HL-60 (cell line): ENCODE data around the gene PAK3.

Experiments used
- DNase-seq, 2 experiments: peaks; one replicate each; pipeline ENCODE4 v3.0.0-alpha.2; 2010 to 2020; ENCODE audit warnings: low read depth in 1 of 2, low spot score in 1 of 2
- H3K27ac ChIP-seq: fragments of 250-450 bp; sonication (Bioruptor Pico); replicated peaks from 2 replicates; pipeline ENCODE4 v1.5.1; 2020; ENCODE audit warnings: mild to moderate bottlenecking, moderate library complexity
- H3K27me3 ChIP-seq: fragments of 250-450 bp; sonication (Bioruptor Pico); 2 replicates; pipeline ENCODE4 v1.5.1; 2021; ENCODE audit warnings: mild to moderate bottlenecking, moderate library complexity; ENCODE audit not compliant: insufficient read depth, poor library complexity, severe bottlenecking
- H3K4me3 ChIP-seq: replicated peaks from 2 replicates; pipeline ENCODE4 v1.5.1; 2011; ENCODE audit warnings: mild to moderate bottlenecking, control low read depth, low read length; ENCODE audit not compliant: insufficient read depth
- GABPA ChIP-seq: IDR thresholded peaks from 2 replicates; pipeline ENCODE4 v1.6.1; 2012; ENCODE audit warnings: low read depth
- POLR2AphosphoS5 ChIP-seq: IDR thresholded peaks from 2 replicates; pipeline ENCODE4 v1.6.1; 2012; ENCODE audit warnings: low read depth
- SPI1 ChIP-seq: IDR thresholded peaks from 2 replicates; pipeline ENCODE4 v1.6.1; 2012; ENCODE audit warnings: low read depth, mild to moderate bottlenecking, borderline replicate concordance
- TF ChIP-seq, protein P1 (sequence below): IDR thresholded peaks from one replicate; pipeline ENCODE4 v1.5.1; 2011; ENCODE audit warnings: low read length, control low read depth, inconsistent platforms; ENCODE audit not compliant: insufficient read depth
- TF ChIP-seq, protein P2 (sequence below): IDR thresholded peaks from 2 replicates; pipeline ENCODE4 v1.6.1; 2012; ENCODE audit warnings: low read depth; ENCODE audit not compliant: insufficient replicate concordance

PAK3 gene

DNA sequence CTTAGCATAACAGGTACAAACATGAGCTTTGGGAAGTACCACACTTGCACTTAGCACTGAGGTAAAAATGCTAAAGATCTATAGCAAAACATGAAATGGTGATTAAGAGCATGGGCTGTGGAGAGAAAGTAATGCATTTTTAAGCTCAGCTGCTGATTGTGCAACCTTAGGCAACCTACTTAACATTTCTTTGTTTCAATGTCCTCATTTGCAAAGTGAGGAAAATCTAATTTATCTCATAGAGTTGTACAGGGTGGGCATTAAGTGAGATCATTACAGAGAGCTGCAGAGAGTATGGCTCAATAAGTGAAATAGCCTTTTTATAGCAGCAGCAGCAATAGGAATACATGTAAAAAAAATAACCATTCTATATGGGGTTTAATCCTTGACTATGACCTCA lies 87.0 kb downstream of the PAK3 start:
- H3K4me3 ChIP-seq: no peak overlapping the region
- no peak for TF ChIP-seq SPI1
- TF ChIP-seq GABPA: no peak
- no peak for TF ChIP-seq POLR2AphosphoS5
- TF ChIP-seq, protein P1, sequence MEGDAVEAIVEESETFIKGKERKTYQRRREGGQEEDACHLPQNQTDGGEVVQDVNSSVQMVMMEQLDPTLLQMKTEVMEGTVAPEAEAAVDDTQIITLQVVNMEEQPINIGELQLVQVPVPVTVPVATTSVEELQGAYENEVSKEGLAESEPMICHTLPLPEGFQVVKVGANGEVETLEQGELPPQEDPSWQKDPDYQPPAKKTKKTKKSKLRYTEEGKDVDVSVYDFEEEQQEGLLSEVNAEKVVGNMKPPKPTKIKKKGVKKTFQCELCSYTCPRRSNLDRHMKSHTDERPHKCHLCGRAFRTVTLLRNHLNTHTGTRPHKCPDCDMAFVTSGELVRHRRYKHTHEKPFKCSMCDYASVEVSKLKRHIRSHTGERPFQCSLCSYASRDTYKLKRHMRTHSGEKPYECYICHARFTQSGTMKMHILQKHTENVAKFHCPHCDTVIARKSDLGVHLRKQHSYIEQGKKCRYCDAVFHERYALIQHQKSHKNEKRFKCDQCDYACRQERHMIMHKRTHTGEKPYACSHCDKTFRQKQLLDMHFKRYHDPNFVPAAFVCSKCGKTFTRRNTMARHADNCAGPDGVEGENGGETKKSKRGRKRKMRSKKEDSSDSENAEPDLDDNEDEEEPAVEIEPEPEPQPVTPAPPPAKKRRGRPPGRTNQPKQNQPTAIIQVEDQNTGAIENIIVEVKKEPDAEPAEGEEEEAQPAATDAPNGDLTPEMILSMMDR: no peak
- TF ChIP-seq, protein P2, sequence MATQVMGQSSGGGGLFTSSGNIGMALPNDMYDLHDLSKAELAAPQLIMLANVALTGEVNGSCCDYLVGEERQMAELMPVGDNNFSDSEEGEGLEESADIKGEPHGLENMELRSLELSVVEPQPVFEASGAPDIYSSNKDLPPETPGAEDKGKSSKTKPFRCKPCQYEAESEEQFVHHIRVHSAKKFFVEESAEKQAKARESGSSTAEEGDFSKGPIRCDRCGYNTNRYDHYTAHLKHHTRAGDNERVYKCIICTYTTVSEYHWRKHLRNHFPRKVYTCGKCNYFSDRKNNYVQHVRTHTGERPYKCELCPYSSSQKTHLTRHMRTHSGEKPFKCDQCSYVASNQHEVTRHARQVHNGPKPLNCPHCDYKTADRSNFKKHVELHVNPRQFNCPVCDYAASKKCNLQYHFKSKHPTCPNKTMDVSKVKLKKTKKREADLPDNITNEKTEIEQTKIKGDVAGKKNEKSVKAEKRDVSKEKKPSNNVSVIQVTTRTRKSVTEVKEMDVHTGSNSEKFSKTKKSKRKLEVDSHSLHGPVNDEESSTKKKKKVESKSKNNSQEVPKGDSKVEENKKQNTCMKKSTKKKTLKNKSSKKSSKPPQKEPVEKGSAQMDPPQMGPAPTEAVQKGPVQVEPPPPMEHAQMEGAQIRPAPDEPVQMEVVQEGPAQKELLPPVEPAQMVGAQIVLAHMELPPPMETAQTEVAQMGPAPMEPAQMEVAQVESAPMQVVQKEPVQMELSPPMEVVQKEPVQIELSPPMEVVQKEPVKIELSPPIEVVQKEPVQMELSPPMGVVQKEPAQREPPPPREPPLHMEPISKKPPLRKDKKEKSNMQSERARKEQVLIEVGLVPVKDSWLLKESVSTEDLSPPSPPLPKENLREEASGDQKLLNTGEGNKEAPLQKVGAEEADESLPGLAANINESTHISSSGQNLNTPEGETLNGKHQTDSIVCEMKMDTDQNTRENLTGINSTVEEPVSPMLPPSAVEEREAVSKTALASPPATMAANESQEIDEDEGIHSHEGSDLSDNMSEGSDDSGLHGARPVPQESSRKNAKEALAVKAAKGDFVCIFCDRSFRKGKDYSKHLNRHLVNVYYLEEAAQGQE: no peak
- no peaks in the 10 kb centered on the region for H3K27me3 ChIP-seq
- no peak for DNase-seq
- H3K27ac ChIP-seq: no peak overlapping the region

DNA sequence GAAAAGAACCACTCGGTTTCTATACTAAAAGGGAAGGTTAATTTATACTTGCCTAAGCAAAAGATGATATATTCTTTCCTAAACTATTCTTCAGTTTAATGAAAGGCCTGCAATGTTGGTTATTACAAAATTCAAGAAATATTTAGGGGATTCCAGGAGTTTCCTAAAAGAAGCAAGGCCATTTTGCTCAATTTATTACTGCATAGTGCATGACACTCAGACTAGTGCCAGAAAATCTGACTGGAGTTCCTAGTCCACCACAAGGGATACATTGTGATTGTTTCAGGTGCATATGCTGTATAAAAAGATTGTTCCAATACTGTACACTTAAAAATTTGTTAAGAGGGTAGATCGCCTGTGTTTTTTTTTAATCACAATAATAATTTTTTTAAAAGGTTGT lies 95.6 kb downstream of the PAK3 start:
- no peak for DNase-seq
- H3K27me3 ChIP-seq: peaks cover 4% of the 10 kb centered on the region
- H3K27ac ChIP-seq: no peak overlapping the region
- H3K4me3 ChIP-seq: no peak overlapping the region
- TF ChIP-seq GABPA: no peak
- TF ChIP-seq, protein P1: no peak
- TF ChIP-seq SPI1: no peak
- no peak for TF ChIP-seq POLR2AphosphoS5
- TF ChIP-seq, protein P2: no peak

DNA sequence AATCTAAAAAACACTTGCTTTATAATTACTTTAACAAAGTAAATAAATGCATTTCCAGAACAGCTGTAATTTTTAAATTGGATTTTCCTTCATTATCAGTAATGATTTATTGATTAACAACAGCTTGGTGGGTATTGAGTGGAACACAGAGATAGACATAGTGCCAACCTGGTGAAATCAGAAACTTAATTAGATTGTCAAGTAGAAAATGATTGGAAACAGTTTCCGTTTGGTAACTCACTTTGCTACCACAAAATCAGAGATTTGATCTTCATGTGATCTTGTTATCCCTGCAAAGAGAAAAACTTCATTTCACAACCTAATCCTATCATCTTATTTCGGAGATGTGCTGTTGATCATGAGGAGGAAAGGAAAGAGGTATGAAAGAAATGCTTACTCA lies 103.5 kb downstream of the PAK3 start:
- TF ChIP-seq GABPA (no peak), SPI1 (no peak), POLR2AphosphoS5 (no peak)
- TF ChIP-seq, protein P1: no peak
- TF ChIP-seq, protein P2: no peak
- DNase-seq: no peak
- peaks cover 2% of the 10 kb centered on the region for H3K27me3 ChIP-seq
- no peak overlapping the region for H3K27ac ChIP-seq
- H3K4me3 ChIP-seq: no peak overlapping the region
